WTC11 (cell line): Measurements from ENCODE around the gene MBP. TPM values are rescaled to one million over a fixed set of nuclear protein-coding genes. Genes with fewer than 3 reads are reported as not detected.
A peak's percentile ranks its signal among the peaks of the same experiment; 100 is the strongest.

Experiments
- ATAC-seq: fragments of 200-7000 bp; cut with Tn5 transposase; 2 replicates; pipeline ENCODE4 v1.10.0; 2021; ENCODE audit warnings: mild to moderate bottlenecking, moderate library complexity
- CTCF ChIA-PET: fragments of 300-600 bp; sonication (Branson Sonifier 250); formaldehyde crosslinking; loops from one replicate; lab custom pipeline; 2021; ENCODE audit warnings: antibody characterized with exemption; lab: Charles Lee
- POLR2A ChIA-PET: fragments of 350-600 bp; sonication (Branson Sonifier 250); formaldehyde crosslinking; loops from one replicate; lab custom pipeline; 2021; ENCODE audit warnings: antibody characterized with exemption; lab: Charles Lee
- DNase-seq: peaks from one replicate; pipeline ENCODE4 v3.0.0; 2021; ENCODE audit warnings: low spot score
- H3K27ac Mint-ChIP-seq: 2 replicates; pipeline ENCODE4 v1.8.0; 2021; ENCODE audit warnings: mixed read lengths
- H3K27me3 Mint-ChIP-seq: 2 replicates; pipeline ENCODE4 v1.8.0; 2021; ENCODE audit warnings: low read depth, mild to moderate bottlenecking, moderate library complexity, mixed read lengths
- H3K36me3 Mint-ChIP-seq: 2 replicates; pipeline ENCODE4 v1.8.0; 2021; ENCODE audit warnings: mixed read lengths
- H3K4me1 Mint-ChIP-seq: 2 replicates; pipeline ENCODE4 v1.8.0; 2022; ENCODE audit warnings: mixed read lengths
- H3K4me3 Mint-ChIP-seq: 2 replicates; pipeline ENCODE4 v1.8.0; 2021; ENCODE audit warnings: mild to moderate bottlenecking, moderate library complexity, mixed read lengths
- H3K9me3 Mint-ChIP-seq: 2 replicates; pipeline ENCODE4 v1.8.0; 2021; ENCODE audit warnings: mixed read lengths
- AFF4 ChIP-seq: sonication (generic); formaldehyde crosslinking; IDR thresholded peaks from 2 replicates; pipeline ENCODE4 v1.8.1; 2023; ENCODE audit warnings: mild to moderate bottlenecking, missing genetic modification reagents, borderline replicate concordance
- ATF1 ChIP-seq: sonication (generic); formaldehyde crosslinking; IDR thresholded peaks from 2 replicates; pipeline ENCODE4 v1.8.1; 2023; ENCODE audit warnings: mild to moderate bottlenecking, moderate library complexity, missing genetic modification reagents
- ELF4 ChIP-seq: sonication (generic); formaldehyde crosslinking; IDR thresholded peaks from 2 replicates; pipeline ENCODE4 v1.8.1; 2022; ENCODE audit warnings: low read depth, mild to moderate bottlenecking, moderate library complexity, missing genetic modification reagents
- FOXP4 ChIP-seq: sonication (generic); formaldehyde crosslinking; IDR thresholded peaks from 2 replicates; pipeline ENCODE4 v1.8.0; 2022; ENCODE audit warnings: mild to moderate bottlenecking, missing genetic modification reagents
- HMGXB4 ChIP-seq: sonication (generic); formaldehyde crosslinking; IDR thresholded peaks from 2 replicates; pipeline ENCODE4 v1.8.1; 2023; ENCODE audit warnings: mild to moderate bottlenecking, moderate library complexity, missing genetic modification reagents
- MXD4 ChIP-seq: fragments of 250-450 bp; sonication (Bioruptor Pico); IDR thresholded peaks from 2 replicates; pipeline ENCODE4 v1.8.0; 2021; ENCODE audit warnings: mild to moderate bottlenecking, moderate library complexity, borderline replicate concordance
- RORB ChIP-seq: fragments of 250-450 bp; sonication (Bioruptor Pico); IDR thresholded peaks from 2 replicates; pipeline ENCODE4 v1.9.0; 2021; ENCODE audit warnings: mild to moderate bottlenecking
- TP53 ChIP-seq: sonication (generic); formaldehyde crosslinking; IDR thresholded peaks from 2 replicates; pipeline ENCODE4 v1.8.1; 2023; ENCODE audit warnings: mild to moderate bottlenecking, missing genetic modification reagents
- ZNF416 ChIP-seq: fragments of 250-450 bp; sonication (Bioruptor Pico); IDR thresholded peaks from 2 replicates; pipeline ENCODE4 v1.9.0; 2021; ENCODE audit warnings: mild to moderate bottlenecking, inconsistent platforms
- ZNF425 ChIP-seq: fragments of 250-450 bp; sonication (Bioruptor Pico); conservative IDR thresholded peaks from 2 replicates; pipeline ENCODE4 v1.9.0; 2021; ENCODE audit warnings: mild to moderate bottlenecking
- total RNA-seq: library from RNA; stranded (reverse); gene quantifications from 3 replicates; pipeline ENCODE4 v1.2.3, GENCODE V29; 2021
- TF ChIP-seq, protein P1 (sequence below): sonication (generic); formaldehyde crosslinking; IDR thresholded peaks from 2 replicates; pipeline ENCODE4 v1.8.0; 2023; ENCODE audit warnings: mild to moderate bottlenecking, missing genetic modification reagents
- TF ChIP-seq, protein P2 (sequence below): fragments of 250-450 bp; sonication (Bioruptor Pico); IDR thresholded peaks from 2 replicates; pipeline ENCODE4 v1.9.0; 2021; ENCODE audit warnings: mild to moderate bottlenecking
- TF ChIP-seq, protein P3 (sequence below): fragments of 250-450 bp; sonication (Bioruptor Pico); IDR thresholded peaks from 2 replicates; pipeline ENCODE4 v1.8.0; 2021; ENCODE audit warnings: mild to moderate bottlenecking
- TF ChIP-seq, protein P4 (sequence below): sonication (generic); formaldehyde crosslinking; IDR thresholded peaks from 2 replicates; pipeline ENCODE4 v1.8.0; 2022; ENCODE audit warnings: mild to moderate bottlenecking, missing genetic modification reagents
- TF ChIP-seq, protein P5 (sequence below): sonication (generic); formaldehyde crosslinking; IDR thresholded peaks from 2 replicates; pipeline ENCODE4 v1.8.0; 2022; ENCODE audit warnings: mild to moderate bottlenecking, missing genetic modification reagents

The MBP gene
- total RNA-seq, 1 experiment from 2014 or later = 19.6 TPM

DNA sequence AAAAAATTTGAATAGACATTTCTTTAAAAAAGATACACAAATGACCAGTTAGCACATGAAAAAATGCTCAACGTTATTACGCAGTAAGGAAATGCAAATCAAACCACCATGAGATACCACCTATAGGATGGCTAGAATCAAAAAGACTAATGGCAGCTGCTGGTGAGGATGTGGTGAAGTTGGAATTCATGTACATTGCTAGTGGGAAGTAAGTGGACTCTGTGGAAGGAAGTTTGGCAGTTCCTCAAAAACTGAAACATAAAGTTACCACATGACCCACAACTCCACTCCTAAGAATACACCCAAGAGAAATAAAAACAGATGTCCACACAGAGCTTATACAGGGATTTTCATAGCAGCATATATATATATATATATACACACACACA lies 51.2 kb downstream of the MBP start:
- no peaks in the 10 kb centered on the region; the same call in 1 of the 2 replicates for H3K36me3 Mint-ChIP-seq
- H3K27ac Mint-ChIP-seq = no peak overlapping the region
- POLR2A ChIA-PET = no interaction called here
- no peak overlapping the region for H3K4me3 Mint-ChIP-seq
- CTCF ChIA-PET = no interaction called here
- peaks cover 33% of the 10 kb centered on the region for H3K4me1 Mint-ChIP-seq
- no peak for DNase-seq
- H3K27me3 Mint-ChIP-seq = peaks cover 6% of the 10 kb centered on the region
- TF ChIP-seq, protein P1, sequence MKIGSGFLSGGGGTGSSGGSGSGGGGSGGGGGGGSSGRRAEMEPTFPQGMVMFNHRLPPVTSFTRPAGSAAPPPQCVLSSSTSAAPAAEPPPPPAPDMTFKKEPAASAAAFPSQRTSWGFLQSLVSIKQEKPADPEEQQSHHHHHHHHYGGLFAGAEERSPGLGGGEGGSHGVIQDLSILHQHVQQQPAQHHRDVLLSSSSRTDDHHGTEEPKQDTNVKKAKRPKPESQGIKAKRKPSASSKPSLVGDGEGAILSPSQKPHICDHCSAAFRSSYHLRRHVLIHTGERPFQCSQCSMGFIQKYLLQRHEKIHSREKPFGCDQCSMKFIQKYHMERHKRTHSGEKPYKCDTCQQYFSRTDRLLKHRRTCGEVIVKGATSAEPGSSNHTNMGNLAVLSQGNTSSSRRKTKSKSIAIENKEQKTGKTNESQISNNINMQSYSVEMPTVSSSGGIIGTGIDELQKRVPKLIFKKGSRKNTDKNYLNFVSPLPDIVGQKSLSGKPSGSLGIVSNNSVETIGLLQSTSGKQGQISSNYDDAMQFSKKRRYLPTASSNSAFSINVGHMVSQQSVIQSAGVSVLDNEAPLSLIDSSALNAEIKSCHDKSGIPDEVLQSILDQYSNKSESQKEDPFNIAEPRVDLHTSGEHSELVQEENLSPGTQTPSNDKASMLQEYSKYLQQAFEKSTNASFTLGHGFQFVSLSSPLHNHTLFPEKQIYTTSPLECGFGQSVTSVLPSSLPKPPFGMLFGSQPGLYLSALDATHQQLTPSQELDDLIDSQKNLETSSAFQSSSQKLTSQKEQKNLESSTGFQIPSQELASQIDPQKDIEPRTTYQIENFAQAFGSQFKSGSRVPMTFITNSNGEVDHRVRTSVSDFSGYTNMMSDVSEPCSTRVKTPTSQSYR = no peak
- TF ChIP-seq ATF1 (CRISPR knock-in tag) = no peak
- TF ChIP-seq ZNF416 (CRISPR knock-in tag) = no peak
- TF ChIP-seq, protein P2, sequence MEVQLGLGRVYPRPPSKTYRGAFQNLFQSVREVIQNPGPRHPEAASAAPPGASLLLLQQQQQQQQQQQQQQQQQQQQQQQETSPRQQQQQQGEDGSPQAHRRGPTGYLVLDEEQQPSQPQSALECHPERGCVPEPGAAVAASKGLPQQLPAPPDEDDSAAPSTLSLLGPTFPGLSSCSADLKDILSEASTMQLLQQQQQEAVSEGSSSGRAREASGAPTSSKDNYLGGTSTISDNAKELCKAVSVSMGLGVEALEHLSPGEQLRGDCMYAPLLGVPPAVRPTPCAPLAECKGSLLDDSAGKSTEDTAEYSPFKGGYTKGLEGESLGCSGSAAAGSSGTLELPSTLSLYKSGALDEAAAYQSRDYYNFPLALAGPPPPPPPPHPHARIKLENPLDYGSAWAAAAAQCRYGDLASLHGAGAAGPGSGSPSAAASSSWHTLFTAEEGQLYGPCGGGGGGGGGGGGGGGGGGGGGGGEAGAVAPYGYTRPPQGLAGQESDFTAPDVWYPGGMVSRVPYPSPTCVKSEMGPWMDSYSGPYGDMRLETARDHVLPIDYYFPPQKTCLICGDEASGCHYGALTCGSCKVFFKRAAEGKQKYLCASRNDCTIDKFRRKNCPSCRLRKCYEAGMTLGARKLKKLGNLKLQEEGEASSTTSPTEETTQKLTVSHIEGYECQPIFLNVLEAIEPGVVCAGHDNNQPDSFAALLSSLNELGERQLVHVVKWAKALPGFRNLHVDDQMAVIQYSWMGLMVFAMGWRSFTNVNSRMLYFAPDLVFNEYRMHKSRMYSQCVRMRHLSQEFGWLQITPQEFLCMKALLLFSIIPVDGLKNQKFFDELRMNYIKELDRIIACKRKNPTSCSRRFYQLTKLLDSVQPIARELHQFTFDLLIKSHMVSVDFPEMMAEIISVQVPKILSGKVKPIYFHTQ (CRISPR knock-in tag) = no peak
- TF ChIP-seq RORB (CRISPR knock-in tag) = no peak
- TF ChIP-seq, protein P3, sequence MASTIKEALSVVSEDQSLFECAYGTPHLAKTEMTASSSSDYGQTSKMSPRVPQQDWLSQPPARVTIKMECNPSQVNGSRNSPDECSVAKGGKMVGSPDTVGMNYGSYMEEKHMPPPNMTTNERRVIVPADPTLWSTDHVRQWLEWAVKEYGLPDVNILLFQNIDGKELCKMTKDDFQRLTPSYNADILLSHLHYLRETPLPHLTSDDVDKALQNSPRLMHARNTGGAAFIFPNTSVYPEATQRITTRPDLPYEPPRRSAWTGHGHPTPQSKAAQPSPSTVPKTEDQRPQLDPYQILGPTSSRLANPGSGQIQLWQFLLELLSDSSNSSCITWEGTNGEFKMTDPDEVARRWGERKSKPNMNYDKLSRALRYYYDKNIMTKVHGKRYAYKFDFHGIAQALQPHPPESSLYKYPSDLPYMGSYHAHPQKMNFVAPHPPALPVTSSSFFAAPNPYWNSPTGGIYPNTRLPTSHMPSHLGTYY (CRISPR knock-in tag) = no peak
- TF ChIP-seq FOXP4 (CRISPR knock-in tag) = no peak
- TF ChIP-seq, protein P4, sequence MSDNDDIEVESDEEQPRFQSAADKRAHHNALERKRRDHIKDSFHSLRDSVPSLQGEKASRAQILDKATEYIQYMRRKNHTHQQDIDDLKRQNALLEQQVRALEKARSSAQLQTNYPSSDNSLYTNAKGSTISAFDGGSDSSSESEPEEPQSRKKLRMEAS (CRISPR knock-in tag) = no peak
- no peak for TF ChIP-seq AFF4 (CRISPR knock-in tag)
- no peak for TF ChIP-seq MXD4 (CRISPR knock-in tag)
- ATAC-seq = no peak
- no peaks in the 10 kb centered on the region for H3K9me3 Mint-ChIP-seq

GRCh38 chr18:77079954-77080682 lies 52.5 kb downstream of the MBP start:
- ATAC-seq (0 out of 2 replicates have a peak, but pooled peaks have one; percentile 24), DNase-seq (no peak)
- no peaks in the 10 kb centered on the region for H3K27me3 Mint-ChIP-seq
- H3K4me1 Mint-ChIP-seq = peaks cover 26% of the 10 kb centered on the region
- ChIA-PET CTCF (no interaction called here), POLR2A (no interaction called here)
- no peak overlapping the region for H3K4me3 Mint-ChIP-seq
- H3K9me3 Mint-ChIP-seq = no peaks in the 10 kb centered on the region
- H3K36me3 Mint-ChIP-seq = no peaks in the 10 kb centered on the region; the same call in 1 of the 2 replicates
- no peak overlapping the region for H3K27ac Mint-ChIP-seq
- TF ChIP-seq ATF1 (CRISPR knock-in tag) (no peak), ELF4 (CRISPR knock-in tag) (no peak), TP53 (CRISPR knock-in tag) (no peak), HMGXB4 (CRISPR knock-in tag) (no peak), ZNF425 (CRISPR knock-in tag) (no peak)
- TF ChIP-seq, protein P5, sequence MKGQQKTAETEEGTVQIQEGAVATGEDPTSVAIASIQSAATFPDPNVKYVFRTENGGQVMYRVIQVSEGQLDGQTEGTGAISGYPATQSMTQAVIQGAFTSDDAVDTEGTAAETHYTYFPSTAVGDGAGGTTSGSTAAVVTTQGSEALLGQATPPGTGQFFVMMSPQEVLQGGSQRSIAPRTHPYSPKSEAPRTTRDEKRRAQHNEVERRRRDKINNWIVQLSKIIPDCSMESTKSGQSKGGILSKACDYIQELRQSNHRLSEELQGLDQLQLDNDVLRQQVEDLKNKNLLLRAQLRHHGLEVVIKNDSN (CRISPR knock-in tag) = no peak
